Left ventricle myocardium inferior (tissue), 1 donor: Measurements from ENCODE around the gene SV2B. TPM values are rescaled to one million over a fixed set of nuclear protein-coding genes. Genes with fewer than 3 reads are reported as not detected.

Experiments used
- DNase-seq: peaks from one replicate; pipeline ENCODE4 v3.0.0-alpha.2; 2020
- H3K27ac ChIP-seq: fragments of 200-600 bp; replicated peaks from 2 replicates; pipeline ENCODE4 v1.8.0; 2021
- H3K27me3 ChIP-seq: fragments of 200-600 bp; 2 replicates; pipeline ENCODE4 v1.8.0; 2021; ENCODE audit warnings: low read depth
- H3K36me3 ChIP-seq: fragments of 200-600 bp; 2 replicates; pipeline ENCODE4 v1.8.0; 2021
- H3K4me1 ChIP-seq: fragments of 200-600 bp; 2 replicates; pipeline ENCODE4 v1.8.0; 2021
- H3K4me3 ChIP-seq: fragments of 200-600 bp; 2 replicates; pipeline ENCODE4 v1.8.0; 2021; ENCODE audit warnings: mild to moderate bottlenecking, moderate library complexity
- H3K9me3 ChIP-seq: fragments of 200-600 bp; replicated peaks from 2 replicates; pipeline ENCODE4 v1.8.0; 2021
- CTCF ChIP-seq: fragments of 200-600 bp; IDR thresholded peaks from 2 replicates; pipeline ENCODE4 v1.8.0; 2021; ENCODE audit warnings: antibody characterized with exemption, mild to moderate bottlenecking, borderline replicate concordance
- intact Hi-C: fragments of 100-400 bp; cut with micrococcal nuclease; formaldehyde crosslinking; loops from one replicate; pipeline ENCODE4 v1.11.0; 2022
- total RNA-seq: library from RNA; stranded (reverse); fragmentation: NEBNext Ultra II Directional; extraction: Animal tissue kit (Norgen Biotek cat#: 25700); gene quantifications from one replicate; pipeline ENCODE4 v1.2.1, GENCODE V29; 2021
- donor health status: DM: no; HTN: yes; CAD: no; lungs with severe emphysema.

The SV2B gene
- total RNA-seq, 1 donor from 2014 or later, result 2.8 TPM

- DNase-seq, result no peak
- Histone ChIP-seq H3K4me1 (peaks cover 8% of the 10 kb centered on the region), H3K27me3 (no peaks in the 10 kb centered on the region), H3K9me3 (no peaks in the 10 kb centered on the region), H3K27ac (no peak overlapping the region), H3K36me3 (no peaks in the 10 kb centered on the region), H3K4me3 (no peak overlapping the region)
- TF ChIP-seq CTCF, result no peak
- intact Hi-C loops, result no loop called here
Observed at GRCh38 chr15:91246998-91247397, 146.9 kb downstream of the SV2B start.

- intact Hi-C loops, result no loop called here
- H3K27ac ChIP-seq, result no peak overlapping the region
- no peak for DNase-seq
- H3K27me3 ChIP-seq, result no peaks in the 10 kb centered on the region
- H3K36me3 ChIP-seq, result no peaks in the 10 kb centered on the region
- H3K4me3 ChIP-seq, result no peak overlapping the region
- no peak for TF ChIP-seq CTCF
- H3K9me3 ChIP-seq, result no peaks in the 10 kb centered on the region
- peaks cover 8% of the 10 kb centered on the region for H3K4me1 ChIP-seq
Observed at GRCh38 chr15:91249591-91249990, 149.5 kb downstream of the SV2B start.

- Histone ChIP-seq H3K36me3 (no peaks in the 10 kb centered on the region), H3K27me3 (no peaks in the 10 kb centered on the region), H3K9me3 (no peaks in the 10 kb centered on the region), H3K27ac (no peak overlapping the region), H3K4me3 (no peak overlapping the region), H3K4me1 (peaks cover 3% of the 10 kb centered on the region)
- DNase-seq, result no peak
- intact Hi-C loops, result no loop called here
- TF ChIP-seq CTCF, result no peak
Observed at GRCh38 chr15:91252322-91252721, 152.3 kb downstream of the SV2B start.

- no peaks in the 10 kb centered on the region for H3K4me1 ChIP-seq
- no peak overlapping the region for H3K27ac ChIP-seq
- TF ChIP-seq CTCF, result no peak
- DNase-seq, result no peak
- intact Hi-C loops, result no loop called here
- H3K36me3 ChIP-seq, result no peaks in the 10 kb centered on the region
- H3K4me3 ChIP-seq, result no peak overlapping the region
- H3K9me3 ChIP-seq, result no peaks in the 10 kb centered on the region
- H3K27me3 ChIP-seq, result no peaks in the 10 kb centered on the region
Observed at GRCh38 chr15:91252756-91253155, 152.7 kb downstream of the SV2B start.

- H3K4me1 ChIP-seq, result no peaks in the 10 kb centered on the region
- no peaks in the 10 kb centered on the region for H3K27me3 ChIP-seq
- no peak for TF ChIP-seq CTCF
- no peaks in the 10 kb centered on the region for H3K36me3 ChIP-seq
- no peaks in the 10 kb centered on the region for H3K9me3 ChIP-seq
- intact Hi-C loops, result no loop called here
- no peak for DNase-seq
- H3K27ac ChIP-seq, result no peak overlapping the region
- no peak overlapping the region for H3K4me3 ChIP-seq
Observed at GRCh38 chr15:91253605-91254004, 153.5 kb downstream of the SV2B start.

GRCh38 chr15:91254766-91255165 is 154.7 kb downstream of the SV2B start:
- Histone ChIP-seq H3K36me3 (no peaks in the 10 kb centered on the region), H3K4me1 (no peaks in the 10 kb centered on the region), H3K4me3 (no peak overlapping the region), H3K9me3 (no peaks in the 10 kb centered on the region), H3K27ac (no peak overlapping the region), H3K27me3 (no peaks in the 10 kb centered on the region)
- intact Hi-C loops, result no loop called here
- no peak for TF ChIP-seq CTCF
- no peak for DNase-seq
